GOT3 (cell line): Measurements from ENCODE around the gene ADIPOR2.

Experiments used
- DNase-seq: peaks from one replicate; lab custom pipeline; 2025; ENCODE audit warnings: mixed read lengths; lab: John Stamatoyannopoulos, UW

The ADIPOR2 gene, protein sequence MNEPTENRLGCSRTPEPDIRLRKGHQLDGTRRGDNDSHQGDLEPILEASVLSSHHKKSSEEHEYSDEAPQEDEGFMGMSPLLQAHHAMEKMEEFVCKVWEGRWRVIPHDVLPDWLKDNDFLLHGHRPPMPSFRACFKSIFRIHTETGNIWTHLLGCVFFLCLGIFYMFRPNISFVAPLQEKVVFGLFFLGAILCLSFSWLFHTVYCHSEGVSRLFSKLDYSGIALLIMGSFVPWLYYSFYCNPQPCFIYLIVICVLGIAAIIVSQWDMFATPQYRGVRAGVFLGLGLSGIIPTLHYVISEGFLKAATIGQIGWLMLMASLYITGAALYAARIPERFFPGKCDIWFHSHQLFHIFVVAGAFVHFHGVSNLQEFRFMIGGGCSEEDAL

GRCh38 chr12:1690578-1691122 lies at the start of gene ADIPOR2:
TSS of gene ADIPOR2 (plus strand) at chr12:1691070. CDS start at chr12:1754344, 63,274 bp downstream.
- DNase-seq, result peak; percentile 93

DNA sequence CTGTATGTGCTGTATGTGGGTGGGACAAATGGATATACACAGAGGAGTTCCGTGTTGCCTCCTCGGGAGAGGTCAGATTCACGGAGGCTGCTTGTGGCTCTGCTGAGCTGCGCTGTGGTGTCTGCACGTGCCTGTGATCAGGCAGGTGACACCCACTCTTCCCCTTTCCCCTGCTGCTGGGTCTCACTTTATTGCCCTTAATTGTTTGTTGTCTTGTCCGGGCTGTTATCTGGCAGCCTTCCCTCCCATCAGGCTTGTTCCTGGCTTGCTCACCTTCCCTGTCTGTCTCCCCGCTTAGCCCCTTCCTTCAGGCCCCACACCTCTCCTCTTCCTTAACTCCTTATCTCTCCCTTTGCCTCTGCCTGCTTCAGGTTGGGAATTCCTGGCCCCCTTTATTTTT lies 48.4 kb upstream of the ADIPOR2 start:
- DNase-seq, result no peak

DNA sequence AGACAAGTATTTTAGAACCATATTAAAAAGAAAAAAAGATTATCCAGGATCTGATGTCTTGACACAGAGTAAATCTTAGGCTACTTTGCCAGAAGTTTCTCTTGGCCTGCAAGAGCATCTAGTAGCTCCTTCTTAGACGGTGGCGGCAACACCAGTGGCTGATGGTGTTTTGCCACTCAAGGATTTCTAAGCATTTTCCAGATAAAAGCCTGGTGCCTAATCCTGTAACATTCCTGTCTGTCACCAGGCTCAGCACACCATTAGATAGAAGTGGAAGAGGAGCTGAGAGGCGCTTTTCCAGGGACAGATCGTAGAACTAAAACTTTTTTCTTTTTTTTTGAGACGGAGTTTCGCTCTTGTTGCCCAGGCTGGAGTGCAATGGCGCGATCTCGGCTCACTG lies 47.8 kb upstream of the ADIPOR2 start:
- no peak for DNase-seq

DNA sequence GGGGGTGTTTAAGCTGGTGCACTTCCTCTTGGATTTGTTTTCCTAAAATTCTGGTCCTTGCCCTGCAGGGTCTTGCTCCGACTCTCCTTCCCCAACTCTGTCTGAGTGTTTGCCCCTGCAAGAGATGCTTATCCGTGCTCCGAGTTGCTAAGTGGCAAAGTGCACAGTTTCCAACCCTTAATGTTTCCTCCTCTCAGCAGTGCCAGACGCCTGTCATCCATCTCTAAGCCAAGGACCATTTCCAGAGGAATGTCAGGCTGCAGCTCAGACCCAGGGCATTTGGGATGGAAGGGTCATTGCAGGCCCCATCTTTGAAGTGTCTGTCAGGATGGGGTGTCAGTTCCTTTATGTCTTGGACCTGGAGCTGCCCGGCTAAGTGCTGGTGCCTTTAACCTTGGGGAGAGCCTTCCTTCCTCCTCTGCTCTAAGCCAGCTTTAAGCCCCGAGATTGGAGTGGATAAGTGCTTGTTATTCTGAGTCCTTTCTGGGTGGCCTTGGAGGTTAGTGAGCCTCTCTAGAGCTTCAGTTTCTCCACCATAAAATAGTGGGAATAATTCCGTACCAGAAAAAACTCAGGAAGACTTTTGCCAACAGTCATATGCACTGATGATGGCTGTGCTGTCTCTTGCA lies 46.9 kb upstream of the ADIPOR2 start:
- DNase-seq, result no peak

DNA sequence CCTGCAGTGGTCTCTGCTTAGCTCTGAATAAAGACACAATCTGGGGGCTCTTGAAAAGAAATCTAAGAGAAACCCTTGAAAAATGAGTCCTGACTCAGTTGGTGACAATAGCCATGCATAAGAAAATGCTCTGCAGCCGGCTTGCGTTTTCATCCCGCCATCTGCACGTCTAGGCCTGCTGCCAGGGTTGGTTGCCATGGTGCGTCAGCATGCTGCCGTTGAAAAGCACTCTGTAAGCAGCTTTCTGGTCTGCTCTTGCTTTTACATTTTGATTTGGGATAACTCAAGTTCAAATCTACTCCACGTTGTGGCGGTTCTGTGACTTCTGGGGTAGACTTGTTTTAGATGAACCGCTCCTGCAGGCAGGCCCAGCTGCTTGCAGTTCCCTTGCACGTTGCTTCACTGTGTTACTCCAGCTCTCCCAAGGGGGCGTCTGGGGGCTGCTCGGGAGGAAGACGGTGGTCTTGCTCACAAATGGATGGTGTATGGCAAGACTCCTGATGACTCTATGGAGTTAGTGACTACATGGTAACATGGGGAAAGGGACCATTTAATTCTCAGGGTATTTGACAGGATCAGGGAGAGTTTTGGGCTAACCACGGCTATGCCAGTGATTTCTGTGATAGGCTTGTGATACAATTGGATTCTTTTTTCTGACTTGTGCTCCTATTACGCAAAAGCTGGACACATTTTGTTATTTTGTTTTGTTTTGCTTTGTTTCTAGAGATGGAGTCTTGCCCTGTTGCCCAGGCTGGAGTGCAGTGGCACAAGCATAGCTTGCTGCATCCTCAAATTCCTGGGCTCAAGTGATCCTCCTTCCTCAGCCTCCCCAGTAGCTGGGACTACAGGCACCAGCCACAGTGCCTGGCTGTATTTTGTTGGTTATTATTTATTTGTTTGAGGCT lies 46.1 kb upstream of the ADIPOR2 start:
- DNase-seq, result no peak

DNA sequence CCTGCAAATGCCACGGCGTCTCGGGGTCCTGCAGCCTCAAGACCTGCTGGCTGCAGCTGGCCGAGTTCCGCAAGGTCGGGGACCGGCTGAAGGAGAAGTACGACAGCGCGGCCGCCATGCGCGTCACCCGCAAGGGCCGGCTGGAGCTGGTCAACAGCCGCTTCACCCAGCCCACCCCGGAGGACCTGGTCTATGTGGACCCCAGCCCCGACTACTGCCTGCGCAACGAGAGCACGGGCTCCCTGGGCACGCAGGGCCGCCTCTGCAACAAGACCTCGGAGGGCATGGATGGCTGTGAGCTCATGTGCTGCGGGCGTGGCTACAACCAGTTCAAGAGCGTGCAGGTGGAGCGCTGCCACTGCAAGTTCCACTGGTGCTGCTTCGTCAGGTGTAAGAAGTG lies 45.1 kb upstream of the ADIPOR2 start:
- no peak for DNase-seq

GRCh38 chr12:1646569-1647284 lies 44.1 kb upstream of the ADIPOR2 start:
- no peak for DNase-seq

DNA sequence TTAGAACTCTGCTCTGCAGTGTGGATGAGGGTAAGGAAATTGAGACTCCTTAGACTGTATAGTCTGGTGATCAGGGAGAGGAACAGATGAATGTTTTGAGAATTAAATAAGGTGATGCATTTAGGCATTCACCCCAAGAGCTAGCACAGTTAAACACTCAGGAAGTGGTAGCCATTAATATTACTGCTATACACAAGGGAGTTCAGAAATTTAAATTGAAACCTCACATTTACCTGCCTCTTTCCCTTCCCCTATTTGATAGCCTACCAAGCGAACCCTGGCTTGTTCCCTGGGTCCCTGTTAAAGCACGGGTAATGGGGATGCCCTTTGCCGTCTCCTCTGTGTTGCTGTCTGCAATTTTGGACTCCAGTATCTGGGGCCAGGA lies 43.6 kb upstream of the ADIPOR2 start:
- DNase-seq, result no peak

- no peak for DNase-seq
These were observed 40.5 kb upstream of the ADIPOR2 start for GRCh38 chr12:1650260-1650977.

DNA sequence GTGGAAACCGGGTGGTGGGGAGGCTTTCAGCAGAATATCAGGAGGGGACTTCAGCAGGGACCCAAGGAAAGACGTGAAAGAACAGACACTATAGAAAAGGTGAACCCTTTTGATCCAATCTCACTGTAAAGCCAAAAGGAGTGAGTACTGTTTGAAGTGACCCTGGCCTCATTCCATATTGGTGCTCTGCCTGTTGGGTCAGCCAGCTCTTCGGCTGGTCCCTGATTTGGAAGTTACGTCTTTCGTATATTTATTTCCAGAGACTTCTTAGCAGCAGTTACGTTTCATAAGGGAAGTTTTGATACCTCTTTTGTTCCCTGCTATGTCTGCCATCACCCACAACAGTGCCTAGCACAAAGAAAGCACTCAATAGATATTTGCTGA lies 39.9 kb upstream of the ADIPOR2 start:
- DNase-seq, result no peak

DNA sequence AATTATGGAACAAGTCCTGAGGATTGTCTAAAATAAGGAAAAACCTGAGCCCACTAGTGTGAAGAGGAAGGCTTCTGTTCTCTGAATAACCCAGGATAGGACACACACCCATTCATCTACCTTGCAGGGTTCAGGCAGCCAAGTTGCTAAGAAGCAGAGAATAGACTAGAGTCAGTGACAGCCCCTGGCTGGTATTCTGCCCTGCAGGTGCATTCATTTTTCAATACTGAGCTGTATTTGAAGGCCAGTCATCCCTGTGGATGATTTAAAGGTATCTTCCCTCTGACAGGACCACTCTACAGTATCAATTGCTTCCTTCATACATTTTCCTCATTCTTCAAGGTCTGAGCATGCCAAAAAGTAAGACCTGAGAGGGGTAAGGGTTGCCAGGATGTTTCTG lies 38.9 kb upstream of the ADIPOR2 start:
- DNase-seq, result no peak

DNA sequence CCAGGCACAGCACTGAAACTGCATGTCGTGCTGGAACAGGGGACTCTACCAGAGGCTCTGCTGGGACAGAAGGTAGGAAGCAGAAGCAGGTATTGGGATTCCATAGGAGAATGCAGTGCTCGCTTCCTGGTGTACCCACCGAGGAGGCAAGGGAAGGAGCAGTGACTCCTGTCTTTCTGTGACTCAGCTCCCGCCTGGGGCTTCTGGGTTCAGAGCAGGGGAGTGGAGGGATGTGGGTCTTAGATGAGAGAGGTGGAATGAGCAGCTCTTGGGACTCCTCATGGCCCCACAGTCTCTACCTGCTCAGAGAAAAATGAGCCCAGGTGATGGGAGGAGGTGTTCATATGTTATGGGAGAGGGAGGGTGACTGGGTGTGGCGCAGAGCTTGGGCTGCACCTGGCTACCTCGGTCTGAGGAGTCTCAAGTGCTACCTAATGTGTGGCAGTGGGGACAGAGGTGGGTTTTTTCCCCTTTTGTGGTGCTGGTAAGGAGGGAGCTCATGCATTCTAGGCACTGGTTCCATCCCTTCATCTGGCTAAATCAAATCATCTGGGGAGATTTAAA lies 35.6 kb upstream of the ADIPOR2 start:
- DNase-seq, result no peak

DNA sequence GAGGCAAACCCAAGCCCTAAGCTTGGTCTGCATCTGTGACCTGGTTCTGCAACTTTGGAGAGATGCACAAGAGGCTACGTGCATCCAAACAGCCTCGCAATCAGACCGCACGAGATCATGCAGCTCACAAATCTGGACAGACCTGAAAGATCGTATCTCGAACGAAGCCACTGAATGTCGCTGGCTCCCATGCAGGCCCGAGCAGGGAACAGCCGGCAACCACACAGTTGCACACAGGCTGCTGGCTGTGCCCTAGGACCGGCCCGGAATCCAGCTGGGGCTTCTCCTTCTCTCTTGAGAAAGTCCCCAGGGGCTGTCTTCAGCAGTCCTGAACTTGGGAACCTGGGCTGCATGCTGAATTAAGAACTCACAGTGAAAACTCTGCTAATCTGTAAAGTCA lies 34.0 kb upstream of the ADIPOR2 start:
- DNase-seq, result no peak

GRCh38 chr12:1657688-1658087 lies 33.2 kb upstream of the ADIPOR2 start:
- no peak for DNase-seq

DNA sequence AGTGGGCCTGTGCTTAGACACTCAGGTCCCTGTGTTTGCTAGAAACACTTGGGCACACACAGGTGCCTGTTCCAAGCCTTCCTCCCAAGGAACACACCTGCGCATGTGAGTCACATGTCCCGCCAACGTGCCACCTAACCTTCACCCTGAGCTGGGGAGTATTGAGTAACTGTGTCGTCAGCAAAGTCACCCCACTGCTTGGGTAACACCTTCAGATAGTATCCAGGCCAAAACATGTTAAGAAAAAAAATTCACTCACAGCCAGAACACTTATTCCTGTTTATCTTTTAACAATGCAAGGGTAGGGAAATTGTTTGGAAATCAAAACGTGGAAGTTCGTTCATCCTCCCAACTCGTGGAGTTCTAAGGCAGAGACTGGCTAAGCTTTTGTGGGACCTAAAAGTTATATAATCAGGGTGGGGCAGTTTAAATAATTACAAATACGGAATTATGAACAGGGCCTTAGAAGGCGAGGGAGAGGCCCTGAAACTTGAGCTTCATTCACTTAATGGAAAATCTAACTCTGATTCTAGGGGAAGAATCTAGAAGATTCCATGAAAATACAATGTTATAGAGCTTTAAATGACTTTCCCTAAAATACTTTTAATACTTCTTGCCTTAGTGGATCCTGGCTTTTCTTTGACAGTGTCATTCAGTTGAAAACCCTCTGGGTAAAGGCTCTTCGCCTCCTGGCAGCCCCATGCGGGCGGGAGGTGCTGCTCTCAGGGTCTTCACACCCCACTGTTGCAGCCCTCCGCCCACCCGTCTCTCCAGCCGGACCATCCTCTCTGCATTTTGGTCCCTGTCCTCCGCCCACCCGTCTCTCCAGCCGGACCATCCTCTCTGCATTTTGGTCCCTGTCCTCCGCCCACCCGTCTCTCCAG lies 30.3 kb upstream of the ADIPOR2 start:
- DNase-seq, result no peak

DNA sequence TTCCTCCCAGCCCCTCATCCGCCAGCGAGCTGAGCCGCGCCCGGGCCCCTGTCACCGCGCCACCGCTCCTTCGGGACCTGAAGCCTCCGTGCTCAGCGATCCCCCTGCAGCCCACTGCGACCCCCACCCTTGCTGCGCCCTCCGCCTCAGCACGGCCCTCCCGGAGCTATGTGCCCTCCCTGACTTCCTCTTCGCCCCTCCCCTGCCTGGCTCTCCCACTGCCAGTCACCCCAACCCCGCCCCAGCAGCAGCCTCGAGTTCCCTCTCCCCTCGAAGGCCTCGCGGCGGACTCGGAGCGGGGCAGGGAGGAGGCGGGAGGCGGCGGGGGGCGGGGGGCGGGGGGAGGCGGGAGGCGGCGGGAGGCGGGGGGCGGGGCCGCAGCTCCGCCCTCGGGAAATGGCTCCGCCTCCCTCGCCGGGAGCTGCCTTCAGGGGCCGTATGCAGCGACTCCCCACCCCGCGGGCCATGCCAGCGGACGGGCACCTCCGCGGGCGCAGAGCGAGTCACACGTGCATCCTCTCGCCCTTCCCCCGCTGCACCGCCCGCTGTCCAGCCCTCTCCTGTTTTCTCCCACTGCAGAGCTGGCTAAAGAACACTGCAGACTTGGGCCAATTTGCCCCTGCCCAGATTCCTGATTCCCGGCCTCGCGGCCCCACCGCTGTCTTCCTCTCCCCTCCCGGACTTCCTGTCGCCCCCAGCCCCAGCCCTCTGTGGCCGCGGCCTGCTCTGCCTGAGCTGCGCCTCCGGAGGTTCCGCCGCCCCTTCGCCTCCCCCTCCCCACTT lies 29.1 kb upstream of the ADIPOR2 start:
- DNase-seq, result peak; percentile 77

GRCh38 chr12:1662761-1663439 lies 28.0 kb upstream of the ADIPOR2 start:
- DNase-seq, result no peak

DNA sequence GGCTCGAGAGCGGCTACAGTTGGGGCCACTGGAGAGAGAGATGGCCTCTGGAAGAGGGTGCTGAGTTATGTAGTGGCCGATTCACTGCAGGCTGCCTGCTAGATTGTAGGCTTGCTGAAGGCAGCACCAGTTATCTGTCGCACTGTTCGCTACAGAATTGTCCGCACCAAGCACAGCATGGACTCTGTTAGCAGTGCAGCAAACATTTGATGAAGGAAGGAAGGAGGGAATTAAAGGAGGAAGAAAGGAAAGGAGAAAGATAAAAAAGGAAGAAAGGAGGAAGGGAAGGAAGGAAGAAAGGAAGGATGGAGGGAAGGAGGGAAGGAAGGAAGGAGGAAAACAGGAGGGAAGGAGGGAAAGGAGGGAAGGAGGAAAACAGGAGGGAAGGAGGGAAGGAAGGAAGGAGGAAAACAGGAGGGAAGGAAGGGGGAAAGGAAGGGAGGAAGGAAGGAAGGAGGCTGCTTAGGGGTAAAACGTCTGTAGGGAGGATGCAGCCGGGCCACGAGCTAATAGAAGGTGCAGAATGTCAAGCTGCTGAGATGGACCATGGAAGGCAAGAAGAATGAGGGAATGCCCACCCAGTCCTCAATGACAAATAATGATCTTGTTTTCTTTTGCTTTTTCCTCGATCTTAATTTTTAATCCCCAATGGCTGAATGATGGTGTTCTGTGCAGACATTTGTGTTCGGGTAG lies 27.3 kb upstream of the ADIPOR2 start:
- no peak for DNase-seq
